GM12878 (cell line): Measurements from ENCODE around the gene RASAL1. TPM values are rescaled to one million over a fixed set of nuclear protein-coding genes. Genes with fewer than 3 reads are reported as not detected.

Source experiments
- ATAC-seq: fragments of 200-7000 bp; cut with Tn5 transposase; 3 replicates; pipeline ENCODE4 v1.9.1; 2020; ENCODE audit warnings: mild to moderate bottlenecking, moderate library complexity
- BruUV-seq: library from RNA; stranded (reverse); fragments of 400-500 nt; replicated peaks from 2 replicates; lab custom pipeline; 2021; lab: Mats Ljungman, UMichigan
- CTCF ChIA-PET: fragments of 300-600 bp; sonication (Branson Sonifier 250); formaldehyde crosslinking; extraction: SDS; loops from one replicate; lab custom pipeline; 2021; ENCODE audit warnings: inconsistent platforms; lab: Yijun Ruan, JAX
- POLR2A ChIA-PET: fragments of 350-600 bp; formaldehyde crosslinking; extraction: SDS; loops from one replicate; lab custom pipeline; 2021; ENCODE audit warnings: inconsistent platforms; lab: Charles Lee
- RAD21 ChIA-PET: fragments of 300-600 bp; sonication (Branson Sonifier 250); formaldehyde crosslinking; loops from one replicate; lab custom pipeline; 2023; ENCODE audit warnings: antibody characterized with exemption; ENCODE audit not compliant: unreplicated experiment; lab: Charles Lee
- SMC1A ChIA-PET: fragments of 300-600 bp; sonication (Branson Sonifier 250); formaldehyde crosslinking; loops from one replicate; lab custom pipeline; 2023; ENCODE audit not compliant: unreplicated experiment, uncharacterized antibody; lab: Charles Lee
- DNase-seq: peaks from one replicate; pipeline ENCODE4 v3.0.0-alpha.2; 2011; ENCODE audit warnings: low read depth, low spot score
- FAIRE-seq: peaks from 3 replicates; lab custom pipeline; 2011; peaks lifted over from hg19 to GRCh38; lab: Jason Lieb, UNC
- H2AFZ ChIP-seq: 2 replicates; pipeline ENCODE4 v1.6.0; 2011; ENCODE audit warnings: low read depth, low read length, control low read depth; ENCODE audit not compliant: control insufficient read depth
- H3K27ac ChIP-seq: 2 replicates; pipeline ENCODE4 v1.5.1; 2011; ENCODE audit warnings: control low read depth; ENCODE audit not compliant: control insufficient read depth, insufficient read depth
- H3K27me3 ChIP-seq, 2 experiments: replicated peaks in 1 of 2; 2 replicates each; pipeline versions ENCODE4 v1.6.0 to v1.6.1; 2011; ENCODE audit warnings: low read length in 1 of 2; ENCODE audit not compliant: control insufficient read depth in 2 of 2, insufficient read depth in 2 of 2
- H3K36me3 ChIP-seq, 2 experiments: 2 replicates each; pipeline ENCODE4 v1.5.1; 2011; ENCODE audit warnings: low read length in 1 of 2; ENCODE audit not compliant: control insufficient read depth in 2 of 2, insufficient read depth in 2 of 2
- H3K4me1 ChIP-seq: 2 replicates; pipeline ENCODE4 v1.6.1; 2011; ENCODE audit warnings: mild to moderate bottlenecking, low read length, moderate library complexity, mixed read lengths; ENCODE audit not compliant: control insufficient read depth, insufficient read depth
- H3K4me2 ChIP-seq: 2 replicates; pipeline ENCODE4 v1.6.0; 2011; ENCODE audit warnings: control low read depth; ENCODE audit not compliant: control insufficient read depth, insufficient read depth
- H3K4me3 ChIP-seq: fragments of 200-600 bp; sonication (generic); 2 replicates; pipeline ENCODE4 v1.5.1; 2016
- H3K79me2 ChIP-seq: 2 replicates; pipeline ENCODE4 v1.6.0; 2011; ENCODE audit warnings: low read length; ENCODE audit not compliant: control insufficient read depth, insufficient read depth
- H3K9ac ChIP-seq: 2 replicates; pipeline ENCODE4 v1.8.0; 2011; ENCODE audit warnings: low read length, control low read depth, mixed read lengths; ENCODE audit not compliant: control insufficient read depth, insufficient read depth
- H3K9me3 ChIP-seq: replicated peaks from 3 replicates; pipeline ENCODE4 v1.5.1; 2011; ENCODE audit warnings: mild to moderate bottlenecking, low read length; ENCODE audit not compliant: control insufficient read depth, insufficient read depth
- H4K20me1 ChIP-seq: 2 replicates; pipeline ENCODE4 v1.6.0; 2011; ENCODE audit not compliant: control insufficient read depth, insufficient read depth
- CEBPZ ChIP-seq: fragments of 150-350 bp; IDR thresholded peaks from 2 replicates; pipeline ENCODE4 v1.6.1; 2016; ENCODE audit warnings: low read depth, low read length
- CHD1 ChIP-seq: IDR thresholded peaks from 2 replicates; pipeline ENCODE4 v1.6.1; 2012; ENCODE audit warnings: low read depth, low read length, improper control_type of control experiment
- CHD4 ChIP-seq: fragments of 200-600 bp; sonication (generic); IDR thresholded peaks from 2 replicates; pipeline ENCODE4 v1.6.1; 2016; ENCODE audit warnings: mild to moderate bottlenecking
- MEF2B ChIP-seq: fragments of 450-650 bp; IDR thresholded peaks from 2 replicates; pipeline ENCODE4 v1.6.1; 2018; ENCODE audit warnings: mild to moderate bottlenecking, moderate library complexity; ENCODE audit not compliant: partially characterized antibody, poor library complexity, severe bottlenecking
- MXI1 ChIP-seq: fragments of 150-350 bp; IDR thresholded peaks from 2 replicates; pipeline ENCODE4 v1.6.1; 2011; ENCODE audit warnings: low read depth, mild to moderate bottlenecking, inconsistent platforms, low read length, improper control_type of control experiment
- MYB ChIP-seq: fragments of 150-350 bp; IDR thresholded peaks from 2 replicates; pipeline ENCODE4 v1.6.1; 2014; ENCODE audit warnings: mild to moderate bottlenecking, low read depth, low read length, borderline replicate concordance
- RAD51 ChIP-seq: fragments of 450-650 bp; IDR thresholded peaks from 2 replicates; pipeline ENCODE4 v1.6.1; 2016; ENCODE audit warnings: moderate library complexity, mild to moderate bottlenecking, inconsistent platforms
- RB1 ChIP-seq: fragments of 450-650 bp; formaldehyde crosslinking; IDR thresholded peaks from 2 replicates; pipeline ENCODE4 v1.6.1; 2017; ENCODE audit warnings: mild to moderate bottlenecking, borderline replicate concordance
- ZNF207 ChIP-seq: fragments of 450-650 bp; IDR thresholded peaks from 2 replicates; pipeline ENCODE4 v1.6.1; 2014; ENCODE audit warnings: antibody characterized with exemption, mild to moderate bottlenecking, borderline replicate concordance
- ZNF592 ChIP-seq: fragments of 450-650 bp; IDR thresholded peaks from 2 replicates; pipeline ENCODE4 v1.6.1; 2017; ENCODE audit warnings: mild to moderate bottlenecking, moderate library complexity
- WGBS: methylation state at CpG from one replicate; pipeline ENCODE4 v1.1.6; 2016; ENCODE audit warnings: low lambda C conversion rate; ENCODE audit not compliant: insufficient replicate concordance, insufficient coverage; ENCODE audit errors: missing lambda C conversion rate; 5-methylcytosine and 5-hydroxymethylcytosine counted together
- in situ Hi-C: fragments of 300-500 bp; cut with MboI; formaldehyde crosslinking; loops from 9 replicates; pipeline ENCODE4 v1.14.3; 2018; ENCODE audit warnings: mixed read lengths
- intact Hi-C: fragments of 100-400 bp; cut with micrococcal nuclease; formaldehyde crosslinking; loops from one replicate; pipeline ENCODE4 v1.14.2; 2022; ENCODE audit not compliant: unreplicated experiment
- polyA plus RNA-seq, 11 experiments: library from polyadenylated mRNA; depleted of rRNA in 4 of 11; unstranded in 6 of 11; stranded (reverse) in 5 of 11; fragments of >200 nt; fragmentation: Nextera tagmentation in 4 of 11; fragmentation: Illumina TruSeq in 1 of 11; extraction: Ambion mirVana in 4 of 11; extraction: Trizol in 1 of 11; gene quantifications; 1 replicate in 1 of 11; 2 replicates in 10 of 11; pipeline versions ENCODE4 v1.2.1 to v1.2.3, GENCODE V29; 2011 to 2016; ENCODE audit warnings: inconsistent platforms in 2 of 11, missing spikeins in 2 of 11, low read depth in 1 of 11
- total RNA-seq, 4 experiments: library from RNA; depleted of rRNA in 3 of 4; stranded (reverse); fragments of >200 nt in 3 of 4; fragmentation: Illumina TruSeq in 1 of 4; extraction: Trizol in 1 of 4; gene quantifications; 2 replicates each; pipeline versions ENCODE4 v1.2.1 to v1.2.3, GENCODE V29; 2013 to 2021

The RASAL1 gene
- total and polyA plus RNA-seq, 10 of the 15 experiments (the other 5 are each of a cell fraction or from before 2014, with no cell fraction given) = 0.12 to 1.0 (median 0.52) TPM; not detected in 6

GRCh38 chr12:113109872-113110599 lies 25.5 kb downstream of the RASAL1 start:
- Histone ChIP-seq H2AFZ (no peak overlapping the region), H3K79me2 (no peaks in the 10 kb centered on the region), H3K9me3 (no peaks in the 10 kb centered on the region), H3K27ac (no peak overlapping the region), H4K20me1 (no peaks in the 10 kb centered on the region), H3K4me1 (no peaks in the 10 kb centered on the region), H3K4me3 (no peak overlapping the region), H3K9ac (no peak overlapping the region), H3K4me2 (no peak overlapping the region), H3K27me3 (no peaks in the 10 kb centered on the region; a peak in 2 of 4 replicates), H3K36me3 (no peaks in the 10 kb centered on the region)
- BruUV-seq = no TSS peak
- ChIA-PET CTCF (interaction anchor here (0.6 to 1.5 kb wide), 5 partner anchors 11 to 1015 kb away, joined by 3 to 5 read pairs (median 3); no protein-coding TSS in a partner anchor), POLR2A (interaction anchor here (0.6 kb wide), 1 partner anchor 75 kb away, joined by 3 read pairs; the partner anchor contains the start of genes DDX54 and RITA1), SMC1A (interaction anchor here (0.9 to 1.5 kb wide), 3 partner anchors 17 to 48 kb away, joined by 3 to 4 read pairs (median 3); no protein-coding TSS in a partner anchor), RAD21 (interaction anchor here (1.2 kb wide), 1 partner anchor 62 kb away, joined by 3 read pairs; no protein-coding TSS in a partner anchor)
- no peak for TF ChIP-seq RAD51
- TF ChIP-seq MYB = no peak
- no peak for TF ChIP-seq ZNF592
- TF ChIP-seq CHD4 = no peak
- no peak for TF ChIP-seq ZNF207
- TF ChIP-seq CEBPZ = no peak
- TF ChIP-seq MEF2B = no peak
- TF ChIP-seq CHD1 = no peak
- TF ChIP-seq RB1 = no peak
- no peak for TF ChIP-seq MXI1
- ATAC-seq = peak; percentile 33
- DNase-seq = no peak
- WGBS = 16% methylated on average over 7 of the region's 7 CpGs
- in situ Hi-C loops = no loop called here
- FAIRE-seq = no peak
- intact Hi-C loops = loop anchor here (5.0 kb wide), 1 partner anchor 42 kb away; no protein-coding TSS in a partner anchor
